ENCODE measurements around the gene CCDC17. TPM values are rescaled to one million over a fixed set of nuclear protein-coding genes. Genes with fewer than 3 reads are reported as not detected.
A peak's percentile ranks its signal among the peaks of the same experiment; 100 is the strongest.

The CCDC17 gene
- polyA plus RNA-seq, 3 donors: 4.4 TPM; not detected in 2

DNA sequence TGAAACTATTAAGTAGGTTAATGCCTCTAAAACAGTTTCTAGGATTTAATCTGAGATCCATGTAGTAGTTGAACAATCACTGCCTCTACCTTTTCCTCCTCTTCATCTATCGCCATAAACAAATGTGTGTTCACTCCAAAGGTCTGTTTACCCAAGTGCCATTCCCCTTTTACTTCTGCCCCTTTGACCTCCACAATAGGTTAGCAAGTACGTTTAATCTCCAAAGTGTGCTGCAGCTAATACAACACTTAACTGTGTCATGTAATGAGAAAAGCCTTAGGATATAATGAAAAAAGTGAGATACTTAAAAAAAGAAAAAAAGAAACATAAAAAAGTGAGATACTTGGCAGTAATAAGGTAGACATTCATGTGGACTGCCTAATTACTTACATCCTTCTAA lies 34.3 kb upstream of the CCDC17 start:
- Mint-ChIP-seq H3K4me3 (no peak overlapping the region), H3K27ac (no peak overlapping the region), H3K9me3 (no peaks in the 10 kb centered on the region), H3K27me3 (ENCODE audit: low read depth in 3 of 3) (no peaks in the 10 kb centered on the region), H3K4me1 (no peaks in the 10 kb centered on the region), H3K36me3 (peaks cover 66 to 77% of the 10 kb centered on the region in 2 donors)
- H3K27ac ChIP-seq (ENCODE audit: low read depth in 1 of 2, low read length in 2 of 2): no peak overlapping the region
- H3K36me3 ChIP-seq (replicated peaks in 1 of 2; ENCODE audit: control insufficient read depth in 1 of 2, insufficient read depth in 2 of 2, low read length in 2 of 2): peaks cover 80 to 86% of the 10 kb centered on the region in 2 donors
- H3K9me3 ChIP-seq (replicated peaks in 1 of 2; ENCODE audit: control insufficient read depth in 1 of 2, insufficient read depth in 1 of 2, low read length in 2 of 2): no peaks in the 10 kb centered on the region
- H3K9ac ChIP-seq (ENCODE audit: insufficient read depth, low read length, poor library complexity, severe bottlenecking): no peak overlapping the region
- no CpG with 5 or more reads among the region's 2 CpGs for WGBS (ENCODE audit: insufficient coverage)
- H3K79me2 ChIP-seq (ENCODE audit: insufficient read depth, low read length): peaks cover 71% of the 10 kb centered on the region
- intact Hi-C loops (cut with micrococcal nuclease): no loop called here
- H2AFZ ChIP-seq (ENCODE audit: insufficient read depth, low read depth, low read length, poor library complexity, severe bottlenecking): no peak overlapping the region
- H3K4me1 ChIP-seq (ENCODE audit: control insufficient read depth in 1 of 2, insufficient read depth in 2 of 2, low read length in 2 of 2): no peaks in the 10 kb centered on the region
- no peak overlapping the region for H3K4me2 ChIP-seq (replicated peaks; ENCODE audit: extremely low read depth, low read length, poor library complexity, severe bottlenecking)
- no peaks in the 10 kb centered on the region for H3K27me3 ChIP-seq (ENCODE audit: control insufficient read depth in 2 of 2, insufficient read depth in 2 of 2, low read length in 2 of 2)
- peaks cover 93% of the 10 kb centered on the region for H4K20me1 ChIP-seq (ENCODE audit: insufficient read depth, low read length)
- H3K4me3 ChIP-seq (replicated peaks in 1 of 3; ENCODE audit: low read depth in 2 of 3, low read length in 3 of 3): no peak overlapping the region
- DNase-seq: no peak
- TF ChIP-seq, protein P1, sequence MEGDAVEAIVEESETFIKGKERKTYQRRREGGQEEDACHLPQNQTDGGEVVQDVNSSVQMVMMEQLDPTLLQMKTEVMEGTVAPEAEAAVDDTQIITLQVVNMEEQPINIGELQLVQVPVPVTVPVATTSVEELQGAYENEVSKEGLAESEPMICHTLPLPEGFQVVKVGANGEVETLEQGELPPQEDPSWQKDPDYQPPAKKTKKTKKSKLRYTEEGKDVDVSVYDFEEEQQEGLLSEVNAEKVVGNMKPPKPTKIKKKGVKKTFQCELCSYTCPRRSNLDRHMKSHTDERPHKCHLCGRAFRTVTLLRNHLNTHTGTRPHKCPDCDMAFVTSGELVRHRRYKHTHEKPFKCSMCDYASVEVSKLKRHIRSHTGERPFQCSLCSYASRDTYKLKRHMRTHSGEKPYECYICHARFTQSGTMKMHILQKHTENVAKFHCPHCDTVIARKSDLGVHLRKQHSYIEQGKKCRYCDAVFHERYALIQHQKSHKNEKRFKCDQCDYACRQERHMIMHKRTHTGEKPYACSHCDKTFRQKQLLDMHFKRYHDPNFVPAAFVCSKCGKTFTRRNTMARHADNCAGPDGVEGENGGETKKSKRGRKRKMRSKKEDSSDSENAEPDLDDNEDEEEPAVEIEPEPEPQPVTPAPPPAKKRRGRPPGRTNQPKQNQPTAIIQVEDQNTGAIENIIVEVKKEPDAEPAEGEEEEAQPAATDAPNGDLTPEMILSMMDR (IDR thresholded peaks at IDR 0.05): no peak

DNA sequence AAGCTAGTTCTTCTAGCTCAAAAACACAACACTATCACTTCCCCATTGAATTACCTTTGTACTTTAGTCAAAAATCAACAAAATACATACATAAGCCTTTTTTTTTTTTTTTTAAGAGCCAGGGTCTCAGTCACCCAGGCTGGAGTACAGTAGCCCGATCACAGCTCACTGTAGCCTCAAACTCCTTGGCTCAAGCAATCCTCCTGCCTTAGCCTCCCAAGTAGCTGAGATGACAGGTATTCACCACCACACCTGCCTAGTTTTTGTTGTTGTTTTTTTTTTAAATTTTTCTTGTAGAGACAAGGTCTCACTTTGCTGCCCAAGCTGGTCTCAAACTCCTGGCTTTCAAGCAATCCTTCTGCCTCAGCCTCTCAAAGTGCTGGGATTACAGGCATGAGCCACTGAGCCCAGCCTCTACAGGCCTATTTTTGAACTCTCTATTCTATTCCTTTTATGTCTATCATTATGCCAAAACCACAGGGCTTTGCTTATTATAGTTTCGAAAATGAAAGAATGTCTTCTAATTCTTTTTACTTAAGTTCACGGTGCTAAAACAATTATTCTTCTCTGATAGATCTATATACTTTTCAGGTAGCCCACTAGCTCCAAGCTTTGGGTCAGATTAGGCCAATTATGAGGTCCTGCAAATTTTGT lies 32.8 kb upstream of the CCDC17 start:
- Histone ChIP-seq H3K4me1 (ENCODE audit: control insufficient read depth in 1 of 2, insufficient read depth in 2 of 2, low read length in 2 of 2) (no peaks in the 10 kb centered on the region), H2AFZ (ENCODE audit: insufficient read depth, low read depth, low read length, poor library complexity, severe bottlenecking) (no peak overlapping the region), H3K27me3 (ENCODE audit: control insufficient read depth in 2 of 2, insufficient read depth in 2 of 2, low read length in 2 of 2) (no peaks in the 10 kb centered on the region), H3K4me2 (replicated peaks; ENCODE audit: extremely low read depth, low read length, poor library complexity, severe bottlenecking) (no peak overlapping the region), H3K79me2 (ENCODE audit: insufficient read depth, low read length) (peaks cover 67% of the 10 kb centered on the region), H3K27ac (ENCODE audit: low read depth in 1 of 2, low read length in 2 of 2) (no peak overlapping the region), H4K20me1 (ENCODE audit: insufficient read depth, low read length) (peaks cover 93% of the 10 kb centered on the region), H3K36me3 (replicated peaks in 1 of 2; ENCODE audit: control insufficient read depth in 1 of 2, insufficient read depth in 2 of 2, low read length in 2 of 2) (peaks cover 94 to 98% of the 10 kb centered on the region in 2 donors), H3K9me3 (replicated peaks in 1 of 2; ENCODE audit: control insufficient read depth in 1 of 2, insufficient read depth in 1 of 2, low read length in 2 of 2) (no peaks in the 10 kb centered on the region), H3K4me3 (replicated peaks in 1 of 3; ENCODE audit: low read depth in 2 of 3, low read length in 3 of 3) (no peak overlapping the region), H3K9ac (ENCODE audit: insufficient read depth, low read length, poor library complexity, severe bottlenecking) (no peak overlapping the region)
- Mint-ChIP-seq H3K4me3 (no peak overlapping the region), H3K27ac (peak overlapping the region in 2 of 7 donors; percentile 30 to 56), H3K9me3 (no peaks in the 10 kb centered on the region), H3K4me1 (no peaks in the 10 kb centered on the region), H3K36me3 (peaks cover 75 to 88% of the 10 kb centered on the region in 2 donors), H3K27me3 (ENCODE audit: low read depth in 3 of 3) (no peaks in the 10 kb centered on the region)
- no CpG with 5 or more reads among the region's 3 CpGs for WGBS (ENCODE audit: insufficient coverage)
- intact Hi-C loops (cut with micrococcal nuclease): no loop called here
- TF ChIP-seq, protein P1 (IDR thresholded peaks at IDR 0.05): no peak
- no peak for DNase-seq

All from CD14-positive monocyte (primary cell).